ENCODE data around the gene POLR2J.
A peak's percentile ranks its signal among the peaks of the same experiment; 100 is the strongest.
"Not testable (repeated sequence)": the region's sequence is repeated elsewhere in the genome, so short reads cannot be mapped to it uniquely, and the experiment has no call there.

POLR2J gene

DNA sequence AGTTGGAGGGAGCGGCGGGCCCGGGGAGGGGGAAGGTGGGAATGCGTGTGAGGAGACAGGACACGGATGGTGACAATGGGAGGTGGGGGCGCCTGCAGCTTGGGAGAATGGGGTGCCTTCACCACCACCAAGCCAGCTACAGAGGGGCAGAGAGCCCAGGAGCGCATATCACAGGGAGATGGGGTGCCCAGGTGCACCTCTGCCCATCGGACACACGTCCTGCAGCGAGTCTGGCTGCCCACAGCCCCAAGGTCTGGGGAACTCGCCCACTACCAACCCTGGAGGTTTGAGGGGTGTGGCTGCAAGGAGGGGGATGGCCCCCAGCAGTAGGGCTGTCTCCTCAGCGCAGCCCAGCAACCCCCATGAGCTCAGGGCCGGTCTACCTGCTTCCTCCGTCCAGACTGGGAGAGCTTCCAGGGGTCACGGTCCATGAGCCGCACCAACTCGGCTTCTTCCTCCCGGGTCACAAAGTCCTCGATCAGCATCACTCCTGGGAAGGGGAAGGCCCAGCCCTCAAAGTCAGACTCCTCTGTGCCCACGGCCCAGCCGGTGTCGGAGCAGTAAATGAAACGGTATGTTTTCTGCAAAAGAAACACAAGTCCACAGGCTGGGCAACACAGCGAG is 19.4 kb downstream of the POLR2J start:
- Histone ChIP-seq H3K27me3 (no peaks in the 10 kb centered on the region), H3K4me1 (ENCODE audit: control insufficient read depth in 1 of 2, insufficient read depth in 1 of 2, low read depth in 1 of 2, low read length in 1 of 2) (peaks cover 9 to 14% of the 10 kb centered on the region in 2 experiments), H3K27ac (no peak overlapping the region), H3K36me3 (peaks cover 52% of the 10 kb centered on the region), H3K4me3 (ENCODE audit: low read depth in 1 of 2, low read length in 1 of 2) (no peak overlapping the region), H3K9me3 (no peaks in the 10 kb centered on the region)
- no peak for TF ChIP-seq CTCF (IDR thresholded peaks at IDR 0.05)

GRCh38 chr7:102457352-102457924 is 21.3 kb downstream of the POLR2J start:
- no peaks in the 10 kb centered on the region for H3K27me3 ChIP-seq

GRCh38 chr7:102456327-102456726 is 22.4 kb downstream of the POLR2J start:
- no peak overlapping the region for H3K4me3 ChIP-seq (ENCODE audit: low read depth in 1 of 2, low read length in 1 of 2)
- TF ChIP-seq CTCF (IDR thresholded peaks at IDR 0.05), result no peak
- no peak overlapping the region for H3K27ac ChIP-seq
- H3K36me3 ChIP-seq, result peaks cover 75% of the 10 kb centered on the region
- H3K4me1 ChIP-seq (ENCODE audit: control insufficient read depth in 1 of 2, insufficient read depth in 1 of 2, low read depth in 1 of 2, low read length in 1 of 2), result peaks cover 0 to 4% of the 10 kb centered on the region in 2 experiments
- no peaks in the 10 kb centered on the region for H3K27me3 ChIP-seq
- no peaks in the 10 kb centered on the region for H3K9me3 ChIP-seq

More at GRCh38 chr7:102457352-102457924, 21.3 kb downstream of the POLR2J start:
- H3K4me3 ChIP-seq (ENCODE audit: low read depth in 1 of 2, low read length in 1 of 2), result no peak overlapping the region
- H3K9me3 ChIP-seq, result no peaks in the 10 kb centered on the region
- no peak for TF ChIP-seq CTCF (IDR thresholded peaks at IDR 0.05)
- H3K36me3 ChIP-seq, result peaks cover 64% of the 10 kb centered on the region
- H3K27ac ChIP-seq, result no peak overlapping the region
- peaks cover 0 to 4% of the 10 kb centered on the region in 2 experiments for H3K4me1 ChIP-seq (ENCODE audit: control insufficient read depth in 1 of 2, insufficient read depth in 1 of 2, low read depth in 1 of 2, low read length in 1 of 2)

DNA sequence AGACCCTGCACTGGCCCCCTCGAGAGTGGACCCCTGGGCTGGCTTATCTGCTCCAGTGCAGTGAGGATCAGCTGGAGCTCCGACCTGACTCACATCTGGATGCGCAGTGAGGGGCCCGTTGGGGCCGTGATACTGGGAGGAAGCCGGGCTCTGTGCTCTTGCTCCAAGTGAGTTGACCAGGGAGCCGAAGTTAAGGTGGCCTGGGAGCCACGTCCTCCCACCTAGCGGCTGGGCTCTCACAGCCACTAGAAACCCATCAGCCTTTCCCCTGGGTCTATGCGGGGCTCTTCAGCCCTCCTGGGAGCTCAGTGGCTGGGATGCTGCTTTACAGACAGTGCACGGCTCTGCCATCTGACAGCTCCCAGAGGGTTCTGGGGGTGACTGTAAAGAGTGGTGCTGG is 23.1 kb downstream of the POLR2J start:
- no peaks in the 10 kb centered on the region for H3K9me3 ChIP-seq
- no peaks in the 10 kb centered on the region for H3K27me3 ChIP-seq
- no peak overlapping the region for H3K4me3 ChIP-seq (ENCODE audit: low read depth in 1 of 2, low read length in 1 of 2)
- peaks cover 0 to 3% of the 10 kb centered on the region in 2 experiments for H3K4me1 ChIP-seq (ENCODE audit: control insufficient read depth in 1 of 2, insufficient read depth in 1 of 2, low read depth in 1 of 2, low read length in 1 of 2)
- no peak for TF ChIP-seq CTCF (IDR thresholded peaks at IDR 0.05)
- peaks cover 78% of the 10 kb centered on the region for H3K36me3 ChIP-seq
- no peak overlapping the region for H3K27ac ChIP-seq

- not testable (repeated sequence) for H3K27ac ChIP-seq; H3K4me1 ChIP-seq (ENCODE audit: control insufficient read depth in 1 of 2, insufficient read depth in 1 of 2, low read depth in 1 of 2, low read length in 1 of 2); H3K4me3 ChIP-seq (ENCODE audit: low read depth in 1 of 2, low read length in 1 of 2); H3K9me3 ChIP-seq; H3K27me3 ChIP-seq
- peaks cover 84% of the 10 kb centered on the region for H3K36me3 ChIP-seq
These were observed 23.8 kb downstream of the POLR2J start for GRCh38 chr7:102454932-102455331.

DNA sequence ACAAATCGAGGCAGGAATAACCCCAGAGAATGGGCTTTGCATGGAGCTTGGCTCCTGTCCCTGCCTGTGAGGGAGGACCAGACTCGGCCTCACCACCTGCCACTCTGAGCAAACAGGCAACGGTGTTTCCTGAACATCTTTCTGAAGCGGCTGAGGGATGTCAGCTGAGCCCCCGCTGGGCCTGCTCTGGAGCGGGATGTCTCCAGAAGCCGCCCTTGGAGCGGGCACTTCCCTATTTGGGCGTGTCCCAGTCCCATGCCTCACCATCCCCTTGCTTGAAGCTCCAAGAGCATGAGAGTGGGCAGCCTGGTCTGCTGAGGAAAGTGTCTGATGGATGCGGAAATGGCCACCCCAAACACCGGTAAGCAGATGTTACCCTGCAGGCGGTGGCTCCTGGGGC is 24.3 kb downstream of the POLR2J start:
- no peak overlapping the region for H3K4me3 ChIP-seq (ENCODE audit: low read depth in 1 of 2, low read length in 1 of 2)
- no peaks in the 10 kb centered on the region for H3K4me1 ChIP-seq (ENCODE audit: control insufficient read depth in 1 of 2, insufficient read depth in 1 of 2, low read depth in 1 of 2, low read length in 1 of 2)
- H3K36me3 ChIP-seq, result peaks cover 86% of the 10 kb centered on the region
- no peak for TF ChIP-seq CTCF (IDR thresholded peaks at IDR 0.05)
- H3K27me3 ChIP-seq, result no peaks in the 10 kb centered on the region
- H3K9me3 ChIP-seq, result no peaks in the 10 kb centered on the region
- H3K27ac ChIP-seq, result peak overlapping the region; percentile 15

Data from neutrophil (primary cell).